ENCODE measurements around the gene SYNE4. TPM values are rescaled to one million over a fixed set of nuclear protein-coding genes. Genes with fewer than 3 reads are reported as not detected.

Gene SYNE4
- total and polyA plus RNA-seq, 2 of the 4 experiments (the other 2 are of a cell fraction) = 0.27 TPM; not detected in 1

GRCh38 chr19:35988824-35989223 lies 19.8 kb downstream of the SYNE4 start:
- Histone ChIP-seq H2AK5ac (ENCODE audit: low read depth, low read length) (no peak overlapping the region), H2BK120ac (ENCODE audit: low read depth, low read length) (no peak overlapping the region), H3K9ac (ENCODE audit: low read depth, low read length) (no peak overlapping the region), H3K23ac (ENCODE audit: low read depth, low read length) (no peak overlapping the region), H3K4me1 (ENCODE audit: control insufficient read depth, insufficient read depth, low read length) (no peaks in the 10 kb centered on the region), H4K20me1 (ENCODE audit: insufficient read depth, low read length) (no peaks in the 10 kb centered on the region; the same call in 1 of the 2 replicates), H4K91ac (ENCODE audit: insufficient read depth, low read depth, low read length) (no peak overlapping the region), H2BK20ac (ENCODE audit: low read depth, low read length) (no peak overlapping the region), H3K36me3 (ENCODE audit: control insufficient read depth, insufficient read depth, low read length) (no peaks in the 10 kb centered on the region), H3K79me1 (ENCODE audit: low read depth in 1 of 2, low read length in 2 of 2) (no peaks in the 10 kb centered on the region), H3K27me3 (ENCODE audit: control insufficient read depth, insufficient read depth, low read length) (peaks cover 23% of the 10 kb centered on the region), H4K5ac (ENCODE audit: low read depth, low read length) (no peak overlapping the region), H3K27ac (ENCODE audit: insufficient read depth, low read length) (no peak overlapping the region), H3K56ac (ENCODE audit: extremely low read depth, insufficient read depth, low read length) (no peak overlapping the region), H2AK9ac (replicated peaks; ENCODE audit: low read depth, low read length, poor library complexity) (no peak overlapping the region), H3K4me3 (ENCODE audit: insufficient read depth, low read depth, low read length) (no peak overlapping the region), H3K9me1 (ENCODE audit: insufficient read depth, low read length) (no peaks in the 10 kb centered on the region), H2BK15ac (ENCODE audit: low read depth, low read length) (no peak overlapping the region), H2BK5ac (ENCODE audit: low read depth, low read length, poor library complexity, severe bottlenecking) (no peak overlapping the region), H3K9me3 (ENCODE audit: control insufficient read depth, insufficient read depth, low read length) (peaks cover 5% of the 10 kb centered on the region), H2AFZ (replicated peaks; ENCODE audit: low read length, poor library complexity) (no peak overlapping the region), H3K4ac (ENCODE audit: low read depth, low read length) (no peak overlapping the region), H3K4me2 (ENCODE audit: low read depth, low read length) (no peak overlapping the region), H3K18ac (ENCODE audit: low read depth, low read length) (no peak overlapping the region), H3K14ac (replicated peaks; ENCODE audit: low read depth, low read length) (no peak overlapping the region), H4K8ac (ENCODE audit: low read depth in 2 of 2, low read length in 2 of 2) (no peak overlapping the region)
- no peak for ATAC-seq (ENCODE audit: low read depth)
- intact Hi-C loops (cut with micrococcal nuclease) (no loop called here), in situ Hi-C loops (cut with MboI; ENCODE audit: low sequenced_read_pairs) (no loop called here), dilution Hi-C loops (cut with HindIII; ENCODE audit: low sequenced_read_pairs, unreplicated experiment) (no loop called here)
- BruUV-seq (replicated peaks) = no TSS peak
- DNase-seq = no peak
- no CpG with 5 or more reads among the region's 3 CpGs for WGBS, 2 experiments (ENCODE audit: extremely low coverage in 2 of 2, insufficient read length in 1 of 2)
- ChIA-PET CTCF (no interaction called here), POLR2A (ENCODE audit: unreplicated experiment) (no interaction called here)
- TF ChIP-seq RCOR1 (IDR thresholded peaks at IDR 0.05; ENCODE audit: insufficient replicate concordance, low read length) (no peak), MXI1 (IDR thresholded peaks at IDR 0.05; ENCODE audit: borderline replicate concordance, low read depth, low read length) (no peak), MAZ (IDR thresholded peaks at IDR 0.05; ENCODE audit: borderline replicate concordance, low read depth, low read length) (no peak), MAFK (IDR thresholded peaks at IDR 0.05; ENCODE audit: low read depth, low read length) (no peak), SMC3 (IDR thresholded peaks at IDR 0.05; ENCODE audit: low read depth, low read length) (no peak), POLR2A (IDR thresholded peaks at IDR 0.05; ENCODE audit: low read depth, low read length) (no peak), CTCF (conservative IDR thresholded peaks at IDR 0.05; ENCODE audit: low read depth, low read length) (no peak), FOS (IDR thresholded peaks at IDR 0.05; ENCODE audit: low read depth, low read length) (no peak), CHD1 (IDR thresholded peaks at IDR 0.05; ENCODE audit: low read depth, low read length) (no peak), NFE2L2 (IDR thresholded peaks at IDR 0.05; ENCODE audit: low read depth, low read length) (no peak), RAD21 (IDR thresholded peaks at IDR 0.05; ENCODE audit: low read length) (no peak), BHLHE40 (IDR thresholded peaks at IDR 0.05; ENCODE audit: low read depth, low read length) (no peak), USF2 (IDR thresholded peaks at IDR 0.05; ENCODE audit: low read depth, low read length) (no peak)
